Omental fat pad (tissue), 4 donors: ENCODE data around the gene ARIH1. TPM values are rescaled to one million over a fixed set of nuclear protein-coding genes. Genes with fewer than 3 reads are reported as not detected.

Experiments
- ATAC-seq: fragments of 150-250 bp; one replicate; pipeline ENCODE4 v1.9.1; 2016; ENCODE audit warnings: mild to moderate bottlenecking, moderate library complexity; ENCODE audit not compliant: low FRiP score
- DNase-seq: peaks from one replicate; pipeline ENCODE4 v3.0.0-alpha.2; 2019; ENCODE audit warnings: low spot score
- CTCF ChIP-seq, 3 donors: fragments of 450-650 bp; IDR thresholded peaks; one replicate each; pipeline ENCODE4 v1.5.1; 2016 to 2017; ENCODE audit warnings: antibody characterized with exemption in 3 of 3, mild to moderate bottlenecking in 3 of 3, moderate library complexity in 2 of 3
- total RNA-seq, 4 donors: library from RNA; depleted of rRNA; stranded (reverse); fragments of >200 nt; gene quantifications; one replicate each; pipeline ENCODE4 v1.1.0, GENCODE V29; 2016

Gene ARIH1
- total RNA-seq, 4 donors from 2014 or later: 45.4 to 84.2 (median 63.2) TPM

GRCh38 chr15:72456684-72457083, 17.4 kb upstream of the ARIH1 start:
- no peak for TF ChIP-seq CTCF (IDR thresholded peaks at IDR 0.05)
- ATAC-seq (no peak), DNase-seq (no peak)

- TF ChIP-seq CTCF (IDR thresholded peaks at IDR 0.05): no peak
- ATAC-seq (no peak), DNase-seq (no peak)
Observed at GRCh38 chr15:72460402-72460801, 13.7 kb upstream of the ARIH1 start.

GRCh38 chr15:72463702-72464101, 10.4 kb upstream of the ARIH1 start:
- TF ChIP-seq CTCF (IDR thresholded peaks at IDR 0.05): no peak
- no peak for DNase-seq
- no peak for ATAC-seq

GRCh38 chr15:72464251-72464650, 9.9 kb upstream of the ARIH1 start:
- no peak for TF ChIP-seq CTCF (IDR thresholded peaks at IDR 0.05)
- no peak for ATAC-seq
- no peak for DNase-seq

GRCh38 chr15:72468103-72468502, 6.0 kb upstream of the ARIH1 start:
- ATAC-seq: no peak
- TF ChIP-seq CTCF (IDR thresholded peaks at IDR 0.05): no peak
- no peak for DNase-seq

GRCh38 chr15:72472992-72473610, 1.0 kb upstream of the ARIH1 start:
- no peak for DNase-seq
- no peak for TF ChIP-seq CTCF (IDR thresholded peaks at IDR 0.05)
- no peak for ATAC-seq

- ATAC-seq (peak; percentile 27), DNase-seq (no peak)
- TF ChIP-seq CTCF (IDR thresholded peaks at IDR 0.05): no peak
Observed at GRCh38 chr15:72474466-72474911, 359 bp downstream of the ARIH1 start.
